ENCODE data around the gene ME1. TPM values are rescaled to one million over a fixed set of nuclear protein-coding genes. Genes with fewer than 3 reads are reported as not detected.

Gene ME1
- total and polyA plus RNA-seq, 2 of the 13 experiments (the other 11 are each of a cell fraction or from before 2014, with no cell fraction given), result not detected

- TF ChIP-seq MAFF (IDR thresholded peaks at IDR 0.05; ENCODE audit: low read depth, low read length) (peak; percentile 41; the same call in 1 of the 2 replicates), MAFK (conservative IDR thresholded peaks at IDR 0.05 in 1 of 2, IDR thresholded peaks at IDR 0.05 in 1 of 2; ENCODE audit: low read length in 2 of 2) (peak; percentile 1 to 39; a peak in 2 of 4 replicates), ZNF614 (CRISPR knock-in tag; IDR thresholded peaks at IDR 0.05; ENCODE audit: borderline replicate concordance) (no peak)
- in situ Hi-C loops (cut with HindIII; ENCODE audit: extremely low pct_ligation_motif_present, low pct_unique_long_range_greater_than_20kb), result no loop called here
- ChIA-PET CTCF (ENCODE audit: low intra/inter-chr PET ratio, low total read pairs) (no interaction called here), POLR2A (no interaction called here)
- intact Hi-C loops (cut with micrococcal nuclease; ENCODE audit: unreplicated experiment), result no loop called here
- Histone ChIP-seq H3K4me1 (ENCODE audit: insufficient read depth, low read length) (no peaks in the 10 kb centered on the region), H3K36me3 (replicated peaks in 1 of 2; ENCODE audit: control insufficient read depth in 1 of 2, insufficient read depth in 2 of 2, low read length in 2 of 2) (no peaks in the 10 kb centered on the region), H3K4me3 (replicated peaks in 1 of 3; ENCODE audit: insufficient read depth in 1 of 3, low read depth in 2 of 3, low read length in 3 of 3) (no peak overlapping the region), H3K9me3 (ENCODE audit: low read length) (no peaks in the 10 kb centered on the region), H2AFZ (ENCODE audit: low read length) (no peak overlapping the region), H3K4me2 (ENCODE audit: low read depth, low read length) (no peak overlapping the region), H4K20me1 (ENCODE audit: insufficient read depth, low read length) (no peaks in the 10 kb centered on the region), H3K27me3 (ENCODE audit: control insufficient read depth in 1 of 2, insufficient read depth in 2 of 2, low read length in 2 of 2) (no peaks in the 10 kb centered on the region), H3K79me2 (ENCODE audit: insufficient read depth, low read length) (no peaks in the 10 kb centered on the region), H3K9ac (ENCODE audit: insufficient read depth, low read depth, low read length) (no peak overlapping the region), H3K27ac (ENCODE audit: extremely low read length, insufficient read depth, low read length) (no peak overlapping the region)
- WGBS (ENCODE audit: low lambda C conversion rate), result 46% methylated on average over 4 of the region's 4 CpGs
- DNase-seq (ENCODE audit: low spot score) (no peak), FAIRE-seq (no peak), ATAC-seq (no peak)
- BruUV-seq (replicated peaks), result no TSS peak
Measured at GRCh38 chr6:83470001-83470400, 39.1 kb upstream of the ME1 start.

GRCh38 chr6:83467620-83468036 is 36.8 kb upstream of the ME1 start:
- BruUV-seq (replicated peaks), result no TSS peak
- no peak overlapping the region for H3K4me3 ChIP-seq (replicated peaks in 1 of 3; ENCODE audit: insufficient read depth in 1 of 3, low read depth in 2 of 3, low read length in 3 of 3)
- no peaks in the 10 kb centered on the region for H3K4me1 ChIP-seq (ENCODE audit: insufficient read depth, low read length)
- ATAC-seq, result no peak
- intact Hi-C loops (cut with micrococcal nuclease; ENCODE audit: unreplicated experiment) (no loop called here), in situ Hi-C loops (cut with HindIII; ENCODE audit: extremely low pct_ligation_motif_present, low pct_unique_long_range_greater_than_20kb) (no loop called here)
- H3K79me2 ChIP-seq (ENCODE audit: insufficient read depth, low read length), result no peaks in the 10 kb centered on the region
- no peak for FAIRE-seq
- no peaks in the 10 kb centered on the region for H3K36me3 ChIP-seq (replicated peaks in 1 of 2; ENCODE audit: control insufficient read depth in 1 of 2, insufficient read depth in 2 of 2, low read length in 2 of 2)
- no peaks in the 10 kb centered on the region for H4K20me1 ChIP-seq (ENCODE audit: insufficient read depth, low read length)
- CTCF ChIA-PET (ENCODE audit: low intra/inter-chr PET ratio, low total read pairs), result no interaction called here
- POLR2A ChIA-PET, result no interaction called here
- no peak overlapping the region for H3K27ac ChIP-seq (ENCODE audit: extremely low read length, insufficient read depth, low read length)
- no peak for DNase-seq (ENCODE audit: low spot score)
- WGBS (ENCODE audit: low lambda C conversion rate), result 0% methylated on average over 3 of the region's 3 CpGs
- H2AFZ ChIP-seq (ENCODE audit: low read length), result no peak overlapping the region
- no peak overlapping the region for H3K4me2 ChIP-seq (ENCODE audit: low read depth, low read length)
- no peaks in the 10 kb centered on the region for H3K9me3 ChIP-seq (ENCODE audit: low read length)
- TF ChIP-seq PRMT3 (CRISPR knock-in tag; IDR thresholded peaks at IDR 0.05; ENCODE audit: borderline replicate concordance, low read depth) (no peak), SKI (IDR thresholded peaks at IDR 0.05; ENCODE audit: partially characterized antibody) (no peak), SMARCE1 (IDR thresholded peaks at IDR 0.05; ENCODE audit: borderline replicate concordance) (no peak), RXRB (CRISPR knock-in tag; IDR thresholded peaks at IDR 0.05; ENCODE audit: borderline replicate concordance) (no peak), ZNF768 (CRISPR knock-in tag; IDR thresholded peaks at IDR 0.05) (no peak), SP5 (CRISPR knock-in tag; IDR thresholded peaks at IDR 0.05; ENCODE audit: borderline replicate concordance, low read depth) (no peak), ZNF552 (CRISPR knock-in tag; IDR thresholded peaks at IDR 0.05; ENCODE audit: borderline replicate concordance) (no peak), SALL1 (CRISPR knock-in tag; IDR thresholded peaks at IDR 0.05) (no peak)
- no peaks in the 10 kb centered on the region for H3K27me3 ChIP-seq (ENCODE audit: control insufficient read depth in 1 of 2, insufficient read depth in 2 of 2, low read length in 2 of 2)
- no peak overlapping the region for H3K9ac ChIP-seq (ENCODE audit: insufficient read depth, low read depth, low read length)
